K562 (cell line): ENCODE data around the gene GZMB. TPM values are rescaled to one million over a fixed set of nuclear protein-coding genes. Genes with fewer than 3 reads are reported as not detected.

ENCODE experiments used
- CBX5 ChIP-seq: IDR thresholded peaks from 2 replicates; pipeline ENCODE4 v1.6.1; 2014; ENCODE audit warnings: low read depth, borderline replicate concordance
- CHD7 ChIP-seq: fragments of 200-600 bp; sonication (generic); IDR thresholded peaks from one replicate; pipeline ENCODE4 v1.6.1; 2012; ENCODE audit warnings: mild to moderate bottlenecking, low read depth, low read length, inconsistent platforms
- FOXK2 ChIP-seq, 2 experiments: fragments of 450-650 bp; IDR thresholded peaks in 1 of 2; conservative IDR thresholded peaks in 1 of 2; 2 replicates each; pipeline ENCODE4 v1.6.1; 2016; ENCODE audit warnings: low read depth in 2 of 2, mild to moderate bottlenecking in 1 of 2
- HMGN3 ChIP-seq: IDR thresholded peaks from 2 replicates; pipeline ENCODE4 v1.6.1; 2011; ENCODE audit warnings: borderline replicate concordance, low read depth, mild to moderate bottlenecking, mixed read lengths, low read length; ENCODE audit not compliant: insufficient read length; ENCODE audit errors: extremely low read depth
- POLR2AphosphoS5 ChIP-seq: IDR thresholded peaks from 2 replicates; pipeline ENCODE4 v1.6.1; 2011; ENCODE audit warnings: mild to moderate bottlenecking, low read depth, low read length, moderate library complexity; ENCODE audit not compliant: control insufficient read depth, insufficient read depth
- ZKSCAN3 ChIP-seq: fragments of 250-450 bp; sonication (Bioruptor Pico); IDR thresholded peaks from 2 replicates; pipeline ENCODE4 v1.4.0; 2020
- ZNF140 ChIP-seq: fragments of 250-450 bp; sonication (Bioruptor Pico); IDR thresholded peaks from 2 replicates; pipeline ENCODE4 v1.8.0; 2021; ENCODE audit warnings: moderate library complexity, mild to moderate bottlenecking, inconsistent platforms
- ZNF740 ChIP-seq, 3 experiments: fragments of 200-800 bp in 1 of 3; sonication (Bioruptor generic) in 1 of 3; sonication (generic) in 1 of 3; formaldehyde crosslinking in 1 of 3; IDR thresholded peaks; 2 replicates each; pipeline versions ENCODE4 v1.6.1 to v1.8.0; 2016 to 2022; ENCODE audit warnings: mild to moderate bottlenecking in 2 of 3, missing compliant biosample characterization in 2 of 3, missing genetic modification characterization in 2 of 3, missing genetic modification reagents in 1 of 3
- polyA plus RNA-seq, 8 experiments: library from polyadenylated mRNA; depleted of rRNA in 4 of 8; stranded (reverse) in 5 of 8; unstranded in 3 of 8; fragments of >200 nt; fragmentation: Nextera tagmentation in 2 of 8; fragmentation: Illumina TruSeq in 1 of 8; extraction: Ambion mirVana in 2 of 8; extraction: Trizol in 1 of 8; gene quantifications; 2 replicates each; pipeline versions ENCODE4 v1.2.1 to v1.2.3, GENCODE V29; 2011 to 2014; ENCODE audit warnings: inconsistent platforms in 1 of 8, missing spikeins in 1 of 8
- total RNA-seq, 7 experiments: library from RNA; depleted of rRNA in 6 of 7; stranded (reverse); fragments of >200 nt in 6 of 7; fragmentation: Illumina TruSeq in 2 of 7; extraction: Trizol in 2 of 7; gene quantifications; 2 replicates each; pipeline versions ENCODE4 v1.2.1 to v1.2.3, GENCODE V29; 2011 to 2021; ENCODE audit warnings: low replicate concordance in 1 of 7
- TF ChIP-seq, protein P1 (sequence below): fragments of 250-450 bp; sonication (Bioruptor Pico); IDR thresholded peaks from 2 replicates; pipeline ENCODE4 v1.5.0; 2021; ENCODE audit warnings: mild to moderate bottlenecking, moderate library complexity

GZMB gene
- total and polyA plus RNA-seq, 9 of the 15 experiments (the other 6 are each of a cell fraction or from before 2014, with no cell fraction given): 0.08 to 0.95 (median 0.68) TPM; not detected in 6

GRCh38 chr14:24632761-24633160 lies 1.2 kb downstream of the GZMB start (continued):
- TF ChIP-seq, protein P1, sequence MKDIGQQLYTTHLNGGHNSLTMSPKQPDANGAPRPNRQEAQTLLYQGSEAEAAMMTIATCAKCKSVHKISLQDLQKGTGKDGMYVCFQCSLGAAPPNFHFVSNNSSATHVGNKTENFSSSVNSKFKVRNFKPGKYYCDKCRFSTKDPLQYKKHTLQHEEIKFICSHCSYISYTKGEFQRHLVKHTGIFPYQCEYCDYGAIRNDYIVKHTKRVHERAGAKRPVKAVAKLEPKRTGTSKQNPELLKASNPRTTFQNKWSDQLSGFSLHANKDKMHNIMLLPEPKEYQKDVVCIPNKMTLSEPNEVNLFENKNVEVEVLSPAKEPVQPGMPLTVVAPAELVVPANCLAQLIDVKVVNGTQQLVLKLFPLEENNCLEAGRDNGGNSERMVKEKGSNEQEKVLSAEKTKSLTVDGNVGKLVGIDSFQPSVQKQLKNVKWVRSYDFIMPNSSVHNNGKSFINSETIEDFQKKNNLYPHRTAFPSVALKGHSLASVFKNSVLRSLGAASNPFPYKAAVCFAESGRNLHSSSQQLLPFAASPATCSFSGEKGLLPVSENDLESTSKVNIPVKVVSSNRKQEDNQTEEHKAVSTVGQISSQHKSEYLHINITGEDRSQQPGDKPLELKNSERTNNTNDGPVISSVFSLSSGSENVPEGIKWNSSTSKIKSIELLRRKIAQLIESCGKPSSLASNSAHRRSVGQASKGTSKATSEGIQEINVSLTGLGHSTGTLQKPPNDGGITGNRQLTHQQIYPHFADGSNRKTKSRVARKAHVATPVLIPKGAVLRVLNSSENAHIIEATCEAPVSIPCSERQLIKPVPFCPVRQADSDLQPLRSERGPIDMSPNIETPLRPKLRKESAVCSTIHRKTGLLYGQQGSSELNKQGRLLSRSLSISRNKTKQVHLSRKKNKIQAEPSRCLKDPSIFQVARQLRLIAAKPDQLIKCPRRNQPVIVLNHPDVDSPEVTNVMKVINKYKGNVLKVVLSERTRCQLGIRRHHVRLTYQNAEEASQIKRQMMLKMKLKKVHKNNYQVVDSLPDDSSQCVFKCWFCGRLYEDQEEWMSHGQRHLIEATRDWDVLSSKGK (CRISPR knock-in tag): no peak
- no peak for TF ChIP-seq CBX5
- no peak for TF ChIP-seq FOXK2 (conservative IDR thresholded peaks at IDR 0.05 in 1 of 2, IDR thresholded peaks at IDR 0.05 in 1 of 2; ENCODE audit: low read depth in 2 of 2)
- TF ChIP-seq HMGN3: no peak
- no peak for TF ChIP-seq POLR2AphosphoS5
- no peak for TF ChIP-seq ZNF140 (CRISPR knock-in tag)
- no peak for TF ChIP-seq CHD7
- TF ChIP-seq ZKSCAN3 (CRISPR knock-in tag): no peak
- TF ChIP-seq ZNF740 (CRISPR knock-in tag; IDR thresholded peaks at IDR 0.05): no peak
- TF ChIP-seq ZNF740 (tag; IDR thresholded peaks at IDR 0.05): no peak
